Hepatocyte (in vitro differentiated cells): ENCODE results near the gene OR52I1. TPM values are rescaled to one million over a fixed set of nuclear protein-coding genes. Genes with fewer than 3 reads are reported as not detected.

Source experiments
- DNase-seq: peaks from one replicate; pipeline ENCODE4 v3.0.0-alpha.2; 2016; ENCODE audit warnings: low spot score
- H2AFZ ChIP-seq: fragments of 200-600 bp; sonication (generic); 2 replicates; pipeline ENCODE4 v1.6.0; 2016; ENCODE audit warnings: antibody characterized with exemption, mild to moderate bottlenecking
- H3K27ac ChIP-seq: fragments of 200-600 bp; sonication (generic); 2 replicates; pipeline ENCODE4 v1.5.1; 2016; ENCODE audit warnings: mild to moderate bottlenecking
- H3K27me3 ChIP-seq: fragments of 200-600 bp; sonication (generic); 2 replicates; pipeline ENCODE4 v1.6.1; 2016
- H3K36me3 ChIP-seq: fragments of 200-600 bp; sonication (generic); replicated peaks from 2 replicates; pipeline ENCODE4 v1.5.1; 2016; ENCODE audit warnings: low read depth; ENCODE audit not compliant: insufficient read depth
- H3K4me1 ChIP-seq: fragments of 200-600 bp; sonication (generic); 2 replicates; pipeline ENCODE4 v1.5.1; 2016; ENCODE audit warnings: mild to moderate bottlenecking, moderate library complexity; ENCODE audit not compliant: insufficient read depth
- H3K4me2 ChIP-seq: fragments of 200-600 bp; sonication (generic); 2 replicates; pipeline ENCODE4 v1.6.0; 2016
- H3K4me3 ChIP-seq: fragments of 200-600 bp; sonication (generic); 2 replicates; pipeline ENCODE4 v1.5.1; 2016; ENCODE audit warnings: mild to moderate bottlenecking
- H3K79me2 ChIP-seq: fragments of 200-600 bp; sonication (generic); 2 replicates; pipeline ENCODE4 v1.6.0; 2017; ENCODE audit warnings: mild to moderate bottlenecking
- H3K9me2 ChIP-seq: fragments of 200-600 bp; sonication (generic); replicated peaks from 2 replicates; pipeline ENCODE4 v1.6.0; 2017; ENCODE audit warnings: mild to moderate bottlenecking; ENCODE audit not compliant: insufficient read depth
- H3K9me3 ChIP-seq: fragments of 200-600 bp; sonication (generic); 2 replicates; pipeline ENCODE4 v1.5.1; 2016; ENCODE audit warnings: low read depth, mild to moderate bottlenecking
- H4K20me1 ChIP-seq: fragments of 200-600 bp; sonication (generic); 2 replicates; pipeline ENCODE4 v1.6.0; 2016; ENCODE audit warnings: mild to moderate bottlenecking; ENCODE audit not compliant: insufficient read depth, poor library complexity, severe bottlenecking
- CTCF ChIP-seq: fragments of 200-600 bp; sonication (generic); IDR thresholded peaks from 2 replicates; pipeline ENCODE4 v1.5.1; 2016; ENCODE audit warnings: antibody characterized with exemption, mild to moderate bottlenecking; ENCODE audit not compliant: poor library complexity
- EZH2 ChIP-seq: fragments of 200-600 bp; sonication (generic); IDR thresholded peaks from 2 replicates; pipeline ENCODE4 v1.6.1; 2016; ENCODE audit warnings: antibody characterized with exemption, mild to moderate bottlenecking, borderline replicate concordance
- EZH2phosphoT487 ChIP-seq: fragments of 200-600 bp; sonication (generic); IDR thresholded peaks from one replicate; pipeline ENCODE4 v1.6.1; 2018; ENCODE audit warnings: antibody characterized with exemption, mild to moderate bottlenecking, low read depth, moderate library complexity; ENCODE audit not compliant: unreplicated experiment, severe bottlenecking
- WGBS: methylation state at CpG from one replicate; pipeline ENCODE4 v1.1.6; 2016; ENCODE audit warnings: low lambda C conversion rate; ENCODE audit errors: missing lambda C conversion rate; 5-methylcytosine and 5-hydroxymethylcytosine counted together
- polyA plus RNA-seq: library from polyadenylated mRNA; unstranded; fragments of >200 nt; fragmentation: Nextera tagmentation; extraction: Ambion mirVana; gene quantifications from 2 replicates; pipeline ENCODE4 v1.2.1, GENCODE V29; 2016
- total RNA-seq: library from RNA; depleted of rRNA; stranded (reverse); fragments of >200 nt; gene quantifications from 2 replicates; pipeline ENCODE4 v1.2.3, GENCODE V29; 2014

The OR52I1 gene
- total and polyA plus RNA-seq, 2 experiments from 2014 or later, result not detected

GRCh38 chr11:4607781-4608666, 14.2 kb downstream of the OR52I1 start, which contains the start of gene TRIM68:
Gene TRIM68, minus strand, starts transcription at chr11:4608231. Its CDS starts 2,727 bp downstream, at chr11:4605504.
- H3K4me1 ChIP-seq, result peaks cover 13% of the 10 kb centered on the region
- TF ChIP-seq EZH2phosphoT487, result no peak
- peak within 1 kb of the TSS; percentile 58 for H3K4me3 ChIP-seq
- H3K9me2 ChIP-seq, result no peaks in the 10 kb centered on the region
- no peaks in the 10 kb centered on the region for H4K20me1 ChIP-seq
- no peaks in the 10 kb centered on the region for H3K27me3 ChIP-seq
- peak within 1 kb of the TSS; percentile 85 for H3K4me2 ChIP-seq
- no peaks in the 10 kb centered on the region for H3K9me3 ChIP-seq
- 5% methylated on average over 40 of the region's 43 CpGs for WGBS
- no peaks in the 10 kb centered on the region for H3K36me3 ChIP-seq
- H3K79me2 ChIP-seq, result peaks cover 19% of the 10 kb centered on the region
- H3K27ac ChIP-seq, result peak within 1 kb of the TSS; percentile 92
- H2AFZ ChIP-seq, result peak within 1 kb of the TSS; percentile 93
- peak; percentile 97 for DNase-seq

GRCh38 chr11:4610258-4610935, 16.6 kb downstream of the OR52I1 start:
- H3K9me3 ChIP-seq, result no peaks in the 10 kb centered on the region
- no peak overlapping the region for H3K4me3 ChIP-seq
- H3K9me2 ChIP-seq, result no peaks in the 10 kb centered on the region
- no peaks in the 10 kb centered on the region for H3K27me3 ChIP-seq
- H3K79me2 ChIP-seq, result peaks cover 16% of the 10 kb centered on the region
- no peak for DNase-seq
- no peak overlapping the region for H3K27ac ChIP-seq
- WGBS, result 69% methylated on average over 3 of the region's 3 CpGs
- peaks cover 13% of the 10 kb centered on the region for H3K4me1 ChIP-seq
- peak overlapping the region; percentile 16 for H2AFZ ChIP-seq
- H3K4me2 ChIP-seq, result no peak overlapping the region
- no peaks in the 10 kb centered on the region for H3K36me3 ChIP-seq
- no peaks in the 10 kb centered on the region for H4K20me1 ChIP-seq
- no peak for TF ChIP-seq CTCF

- Histone ChIP-seq H4K20me1 (no peaks in the 10 kb centered on the region), H3K9me2 (no peaks in the 10 kb centered on the region), H3K4me3 (no peak overlapping the region), H3K9me3 (no peaks in the 10 kb centered on the region), H3K4me2 (no peak overlapping the region), H3K27me3 (no peaks in the 10 kb centered on the region), H2AFZ (no peak overlapping the region), H3K4me1 (peaks cover 2% of the 10 kb centered on the region), H3K79me2 (peaks cover 3% of the 10 kb centered on the region), H3K27ac (no peak overlapping the region), H3K36me3 (no peaks in the 10 kb centered on the region)
- WGBS, result 82% methylated on average over 2 of the region's 2 CpGs
- DNase-seq, result no peak
- TF ChIP-seq EZH2phosphoT487, result no peak
- no peak for TF ChIP-seq EZH2
- TF ChIP-seq CTCF, result no peak
These were observed 18.1 kb downstream of the OR52I1 start for GRCh38 chr11:4611986-4612385.

GRCh38 chr11:4615856-4616444, 22.1 kb downstream of the OR52I1 start:
- no peak for TF ChIP-seq CTCF
- TF ChIP-seq EZH2, result no peak
- TF ChIP-seq EZH2phosphoT487, result no peak
- H3K4me1 ChIP-seq, result no peaks in the 10 kb centered on the region
- no peaks in the 10 kb centered on the region for H3K9me3 ChIP-seq
- H3K27me3 ChIP-seq, result no peaks in the 10 kb centered on the region
- no peak overlapping the region for H2AFZ ChIP-seq
- H3K4me2 ChIP-seq, result no peak overlapping the region
- H3K36me3 ChIP-seq, result no peaks in the 10 kb centered on the region
- H3K9me2 ChIP-seq, result no peaks in the 10 kb centered on the region
- H4K20me1 ChIP-seq, result no peaks in the 10 kb centered on the region
- H3K27ac ChIP-seq, result no peak overlapping the region
- no peak overlapping the region for H3K4me3 ChIP-seq
- no peak for DNase-seq
- H3K79me2 ChIP-seq, result no peaks in the 10 kb centered on the region
